Measurements from ENCODE around the gene CNTNAP5.

Gene CNTNAP5

GRCh38 chr2:124911560-124911959 lies 886.5 kb downstream of the CNTNAP5 start:
- 85 to 91% methylated on average over 4 to 5 of the region's 5 CpGs for WGBS, 2 experiments (ENCODE audit: insufficient coverage in 2 of 2)
- Histone ChIP-seq H3K4me3 (ENCODE audit: extremely low read depth, insufficient read depth, low read length, poor library complexity, severe bottlenecking) (no peak overlapping the region), H3K4me1 (ENCODE audit: control insufficient read depth, insufficient read depth, low read length, poor library complexity, severe bottlenecking) (no peaks in the 10 kb centered on the region), H3K27ac (ENCODE audit: low read depth, low read length, severe bottlenecking) (no peak overlapping the region), H3K36me3 (ENCODE audit: control insufficient read depth, insufficient read depth, low read length) (no peaks in the 10 kb centered on the region), H3K9me3 (ENCODE audit: control insufficient read depth, low read length) (no peaks in the 10 kb centered on the region)

GRCh38 chr2:124913868-124914267 lies 888.8 kb downstream of the CNTNAP5 start:
- H3K27ac ChIP-seq (ENCODE audit: low read depth, low read length, severe bottlenecking): no peak overlapping the region
- whole genome bisulfite sequencing, 2 experiments (ENCODE audit: insufficient coverage in 2 of 2): 73 to 80% methylated on average over 4 of the region's 9 CpGs
- no peak overlapping the region for H3K4me3 ChIP-seq (ENCODE audit: extremely low read depth, insufficient read depth, low read length, poor library complexity, severe bottlenecking)
- H3K9me3 ChIP-seq (ENCODE audit: control insufficient read depth, low read length): no peaks in the 10 kb centered on the region
- H3K36me3 ChIP-seq (ENCODE audit: control insufficient read depth, insufficient read depth, low read length): no peaks in the 10 kb centered on the region
- no peaks in the 10 kb centered on the region for H3K4me1 ChIP-seq (ENCODE audit: control insufficient read depth, insufficient read depth, low read length, poor library complexity, severe bottlenecking)

- no peaks in the 10 kb centered on the region for H3K4me1 ChIP-seq (ENCODE audit: control insufficient read depth, insufficient read depth, low read length, poor library complexity, severe bottlenecking)
- no peak overlapping the region for H3K27ac ChIP-seq (ENCODE audit: low read depth, low read length, severe bottlenecking)
- no peaks in the 10 kb centered on the region for H3K36me3 ChIP-seq (ENCODE audit: control insufficient read depth, insufficient read depth, low read length)
- no peaks in the 10 kb centered on the region for H3K9me3 ChIP-seq (ENCODE audit: control insufficient read depth, low read length)
- WGBS, 2 experiments (ENCODE audit: insufficient coverage in 2 of 2): 80 to 100% methylated on average over 1 of the region's 1 CpG
- H3K4me3 ChIP-seq (ENCODE audit: extremely low read depth, insufficient read depth, low read length, poor library complexity, severe bottlenecking): no peak overlapping the region
These were observed 890.5 kb downstream of the CNTNAP5 start for GRCh38 chr2:124915567-124915966.

GRCh38 chr2:124919296-124919695 lies 894.2 kb downstream of the CNTNAP5 start:
- Histone ChIP-seq H3K9me3 (ENCODE audit: control insufficient read depth, low read length) (no peaks in the 10 kb centered on the region), H3K4me1 (ENCODE audit: control insufficient read depth, insufficient read depth, low read length, poor library complexity, severe bottlenecking) (no peaks in the 10 kb centered on the region), H3K27ac (ENCODE audit: low read depth, low read length, severe bottlenecking) (no peak overlapping the region), H3K36me3 (ENCODE audit: control insufficient read depth, insufficient read depth, low read length) (no peaks in the 10 kb centered on the region), H3K4me3 (ENCODE audit: extremely low read depth, insufficient read depth, low read length, poor library complexity, severe bottlenecking) (no peak overlapping the region)
- 100% methylated on average over 2 of the region's 2 CpGs for WGBS, 2 experiments (ENCODE audit: insufficient coverage in 2 of 2)

- no peak overlapping the region for H3K4me3 ChIP-seq (ENCODE audit: extremely low read depth, insufficient read depth, low read length, poor library complexity, severe bottlenecking)
- WGBS, 2 experiments (ENCODE audit: insufficient coverage in 2 of 2): no CpG with 5 or more reads among the region's 1 CpG
- H3K4me1 ChIP-seq (ENCODE audit: control insufficient read depth, insufficient read depth, low read length, poor library complexity, severe bottlenecking): no peaks in the 10 kb centered on the region
- H3K36me3 ChIP-seq (ENCODE audit: control insufficient read depth, insufficient read depth, low read length): no peaks in the 10 kb centered on the region
- no peaks in the 10 kb centered on the region for H3K9me3 ChIP-seq (ENCODE audit: control insufficient read depth, low read length)
- H3K27ac ChIP-seq (ENCODE audit: low read depth, low read length, severe bottlenecking): no peak overlapping the region
These were observed 895.4 kb downstream of the CNTNAP5 start for GRCh38 chr2:124920448-124920847.

- Histone ChIP-seq H3K36me3 (ENCODE audit: control insufficient read depth, insufficient read depth, low read length) (no peaks in the 10 kb centered on the region), H3K4me1 (ENCODE audit: control insufficient read depth, insufficient read depth, low read length, poor library complexity, severe bottlenecking) (no peaks in the 10 kb centered on the region), H3K27ac (ENCODE audit: low read depth, low read length, severe bottlenecking) (no peak overlapping the region), H3K4me3 (ENCODE audit: extremely low read depth, insufficient read depth, low read length, poor library complexity, severe bottlenecking) (no peak overlapping the region), H3K9me3 (ENCODE audit: control insufficient read depth, low read length) (no peaks in the 10 kb centered on the region)
- whole genome bisulfite sequencing, 2 experiments (ENCODE audit: insufficient coverage in 2 of 2): 85 to 89% methylated on average over 5 of the region's 5 CpGs
These were observed 896.1 kb downstream of the CNTNAP5 start for GRCh38 chr2:124921191-124921590.

- WGBS, 2 experiments (ENCODE audit: insufficient coverage in 2 of 2): 82 to 94% methylated on average over 2 of the region's 3 CpGs
- Histone ChIP-seq H3K4me3 (ENCODE audit: extremely low read depth, insufficient read depth, low read length, poor library complexity, severe bottlenecking) (no peak overlapping the region), H3K36me3 (ENCODE audit: control insufficient read depth, insufficient read depth, low read length) (no peaks in the 10 kb centered on the region), H3K27ac (ENCODE audit: low read depth, low read length, severe bottlenecking) (no peak overlapping the region), H3K9me3 (ENCODE audit: control insufficient read depth, low read length) (no peaks in the 10 kb centered on the region), H3K4me1 (ENCODE audit: control insufficient read depth, insufficient read depth, low read length, poor library complexity, severe bottlenecking) (no peaks in the 10 kb centered on the region)
These were observed 898.0 kb downstream of the CNTNAP5 start for GRCh38 chr2:124923097-124923496.

GRCh38 chr2:124933883-124934282 lies 908.8 kb downstream of the CNTNAP5 start:
- no peak overlapping the region for H3K4me3 ChIP-seq (ENCODE audit: extremely low read depth, insufficient read depth, low read length, poor library complexity, severe bottlenecking)
- no peaks in the 10 kb centered on the region for H3K9me3 ChIP-seq (ENCODE audit: control insufficient read depth, low read length)
- H3K4me1 ChIP-seq (ENCODE audit: control insufficient read depth, insufficient read depth, low read length, poor library complexity, severe bottlenecking): no peaks in the 10 kb centered on the region
- H3K36me3 ChIP-seq (ENCODE audit: control insufficient read depth, insufficient read depth, low read length): no peaks in the 10 kb centered on the region
- WGBS, 2 experiments (ENCODE audit: insufficient coverage in 2 of 2): 89 to 100% methylated on average over 1 of the region's 1 CpG
- no peak overlapping the region for H3K27ac ChIP-seq (ENCODE audit: low read depth, low read length, severe bottlenecking)

- Histone ChIP-seq H3K27ac (ENCODE audit: low read depth, low read length, severe bottlenecking) (no peak overlapping the region), H3K9me3 (ENCODE audit: control insufficient read depth, low read length) (no peaks in the 10 kb centered on the region), H3K36me3 (ENCODE audit: control insufficient read depth, insufficient read depth, low read length) (no peaks in the 10 kb centered on the region), H3K4me3 (ENCODE audit: extremely low read depth, insufficient read depth, low read length, poor library complexity, severe bottlenecking) (no peak overlapping the region), H3K4me1 (ENCODE audit: control insufficient read depth, insufficient read depth, low read length, poor library complexity, severe bottlenecking) (no peaks in the 10 kb centered on the region)
- WGBS, 2 experiments (ENCODE audit: insufficient coverage in 2 of 2): no CpG with 5 or more reads among the region's 2 CpGs
These were observed 928.8 kb downstream of the CNTNAP5 start for GRCh38 chr2:124953921-124954320.

GRCh38 chr2:124959581-124959980 lies 934.5 kb downstream of the CNTNAP5 start:
- Histone ChIP-seq H3K4me1 (ENCODE audit: control insufficient read depth, insufficient read depth, low read length, poor library complexity, severe bottlenecking) (no peaks in the 10 kb centered on the region), H3K4me3 (ENCODE audit: extremely low read depth, insufficient read depth, low read length, poor library complexity, severe bottlenecking) (no peak overlapping the region), H3K36me3 (ENCODE audit: control insufficient read depth, insufficient read depth, low read length) (no peaks in the 10 kb centered on the region), H3K9me3 (ENCODE audit: control insufficient read depth, low read length) (no peaks in the 10 kb centered on the region), H3K27ac (ENCODE audit: low read depth, low read length, severe bottlenecking) (no peak overlapping the region)
- no CpG with 5 or more reads among the region's 1 CpG for WGBS, 2 experiments (ENCODE audit: insufficient coverage in 2 of 2)

- Histone ChIP-seq H3K27ac (ENCODE audit: low read depth, low read length, severe bottlenecking) (no peak overlapping the region), H3K4me3 (ENCODE audit: extremely low read depth, insufficient read depth, low read length, poor library complexity, severe bottlenecking) (no peak overlapping the region), H3K4me1 (ENCODE audit: control insufficient read depth, insufficient read depth, low read length, poor library complexity, severe bottlenecking) (peaks cover 3% of the 10 kb centered on the region), H3K9me3 (ENCODE audit: control insufficient read depth, low read length) (no peaks in the 10 kb centered on the region), H3K36me3 (ENCODE audit: control insufficient read depth, insufficient read depth, low read length) (no peaks in the 10 kb centered on the region)
- WGBS, 2 experiments (ENCODE audit: insufficient coverage in 2 of 2): 74 to 90% methylated on average over 2 of the region's 4 CpGs
These were observed 936.0 kb downstream of the CNTNAP5 start for GRCh38 chr2:124961132-124961531.
